T-helper 2 cell treated with Interferon-gamma antibody and Interleukin-4, amounts not matched to agents 5 μg/mL and 100 μg/mL, for 36 hours (primary cell): ENCODE measurements around the gene C10orf95.
"Not testable (repeated sequence)": the region's sequence is repeated elsewhere in the genome, so short reads cannot be mapped to it uniquely, and the experiment has no call there.

Experiments used
- DNase-seq: peaks from one replicate; pipeline ENCODE4 v3.0.0; 2021; ENCODE audit warnings: low spot score
- H3K27ac Mint-ChIP-seq: one replicate; pipeline ENCODE4 v1.8.0; 2021; ENCODE audit warnings: mild to moderate bottlenecking, mixed read lengths
- H3K27me3 Mint-ChIP-seq: one replicate; pipeline ENCODE4 v1.8.0; 2021; ENCODE audit warnings: low read depth, mixed read lengths
- H3K36me3 Mint-ChIP-seq: one replicate; pipeline ENCODE4 v1.8.0; 2021; ENCODE audit warnings: low read depth, mixed read lengths
- H3K4me1 Mint-ChIP-seq: one replicate; pipeline ENCODE4 v1.8.0; 2021; ENCODE audit warnings: low read depth, mixed read lengths
- H3K4me3 Mint-ChIP-seq: one replicate; pipeline ENCODE4 v1.8.0; 2022; ENCODE audit warnings: mild to moderate bottlenecking, moderate library complexity, mixed read lengths
- H3K9me3 Mint-ChIP-seq: one replicate; pipeline ENCODE4 v1.8.0; 2021; ENCODE audit warnings: mixed read lengths

The C10orf95 gene

GRCh38 chr10:102451105-102451969 is at the start of gene C10orf95:
Gene C10orf95 (minus strand): TSS chr10:102451543. CDS start chr10:102451093, 450 bp downstream.
- Mint-ChIP-seq H3K4me1 (peaks cover 22% of the 10 kb centered on the region), H3K27me3 (no peaks in the 10 kb centered on the region), H3K27ac (peak within 1 kb of the TSS; percentile 41), H3K4me3 (peak within 1 kb of the TSS; percentile 81), H3K9me3 (no peaks in the 10 kb centered on the region), H3K36me3 (peaks cover 10% of the 10 kb centered on the region)
- DNase-seq, result no peak

GRCh38 chr10:102500686-102501085 is 49.3 kb upstream of the C10orf95 start:
- peaks cover 12% of the 10 kb centered on the region for H3K36me3 Mint-ChIP-seq
- H3K27ac Mint-ChIP-seq, H3K9me3 Mint-ChIP-seq, H3K4me3 Mint-ChIP-seq, H3K27me3 Mint-ChIP-seq, DNase-seq: not testable (repeated sequence)
- peaks cover 21% of the 10 kb centered on the region for H3K4me1 Mint-ChIP-seq

- H3K9me3 Mint-ChIP-seq, result no peaks in the 10 kb centered on the region
- H3K27ac Mint-ChIP-seq, result no peak overlapping the region
- no peaks in the 10 kb centered on the region for H3K27me3 Mint-ChIP-seq
- peaks cover 7% of the 10 kb centered on the region for H3K36me3 Mint-ChIP-seq
- H3K4me1 Mint-ChIP-seq, result peaks cover 13% of the 10 kb centered on the region
- DNase-seq, result no peak
- H3K4me3 Mint-ChIP-seq, result no peak overlapping the region
Measured at GRCh38 chr10:102499356-102499755, 48.0 kb upstream of the C10orf95 start.

GRCh38 chr10:102497545-102497944 is 46.2 kb upstream of the C10orf95 start:
- H3K27ac Mint-ChIP-seq, result no peak overlapping the region
- no peaks in the 10 kb centered on the region for H3K27me3 Mint-ChIP-seq
- H3K4me1 Mint-ChIP-seq, result peaks cover 11% of the 10 kb centered on the region
- no peak overlapping the region for H3K4me3 Mint-ChIP-seq
- no peaks in the 10 kb centered on the region for H3K9me3 Mint-ChIP-seq
- H3K36me3 Mint-ChIP-seq, result peaks cover 7% of the 10 kb centered on the region
- DNase-seq, result no peak

- Mint-ChIP-seq H3K36me3 (peaks cover 11% of the 10 kb centered on the region), H3K4me1 (peaks cover 8% of the 10 kb centered on the region), H3K9me3 (no peaks in the 10 kb centered on the region), H3K27me3 (no peaks in the 10 kb centered on the region), H3K27ac (no peak overlapping the region), H3K4me3 (no peak overlapping the region)
- DNase-seq, result no peak
Measured at GRCh38 chr10:102493771-102494170, 42.4 kb upstream of the C10orf95 start.

- Mint-ChIP-seq H3K9me3 (no peaks in the 10 kb centered on the region), H3K27me3 (no peaks in the 10 kb centered on the region), H3K4me3 (no peak overlapping the region), H3K36me3 (peaks cover 14% of the 10 kb centered on the region), H3K4me1 (peaks cover 7% of the 10 kb centered on the region), H3K27ac (no peak overlapping the region)
- no peak for DNase-seq
Measured at GRCh38 chr10:102492983-102493382, 41.6 kb upstream of the C10orf95 start.

- DNase-seq, result no peak
- H3K27ac Mint-ChIP-seq, result peak overlapping the region; percentile 80
- H3K4me1 Mint-ChIP-seq, result peaks cover 7% of the 10 kb centered on the region
- H3K9me3 Mint-ChIP-seq, result no peaks in the 10 kb centered on the region
- no peak overlapping the region for H3K4me3 Mint-ChIP-seq
- peaks cover 16% of the 10 kb centered on the region for H3K36me3 Mint-ChIP-seq
- no peaks in the 10 kb centered on the region for H3K27me3 Mint-ChIP-seq
Measured at GRCh38 chr10:102492344-102492939, 41.1 kb upstream of the C10orf95 start.

- peaks cover 5% of the 10 kb centered on the region for H3K4me1 Mint-ChIP-seq
- H3K4me3 Mint-ChIP-seq, result no peak overlapping the region
- no peak overlapping the region for H3K27ac Mint-ChIP-seq
- no peaks in the 10 kb centered on the region for H3K27me3 Mint-ChIP-seq
- peaks cover 20% of the 10 kb centered on the region for H3K36me3 Mint-ChIP-seq
- DNase-seq, result no peak
- H3K9me3 Mint-ChIP-seq, result no peaks in the 10 kb centered on the region
Measured at GRCh38 chr10:102491136-102491535, 39.8 kb upstream of the C10orf95 start.

- H3K4me1 Mint-ChIP-seq, result peaks cover 3% of the 10 kb centered on the region
- DNase-seq, result no peak
- H3K27me3 Mint-ChIP-seq, result no peaks in the 10 kb centered on the region
- no peak overlapping the region for H3K27ac Mint-ChIP-seq
- H3K9me3 Mint-ChIP-seq, result no peaks in the 10 kb centered on the region
- H3K4me3 Mint-ChIP-seq, result no peak overlapping the region
- peaks cover 57% of the 10 kb centered on the region for H3K36me3 Mint-ChIP-seq
Measured at GRCh38 chr10:102485093-102485784, 33.9 kb upstream of the C10orf95 start.

GRCh38 chr10:102484021-102484420 is 32.7 kb upstream of the C10orf95 start:
- no peaks in the 10 kb centered on the region for H3K9me3 Mint-ChIP-seq
- no peak overlapping the region for H3K4me3 Mint-ChIP-seq
- H3K4me1 Mint-ChIP-seq, result peaks cover 2% of the 10 kb centered on the region
- H3K27me3 Mint-ChIP-seq, result no peaks in the 10 kb centered on the region
- no peak for DNase-seq
- no peak overlapping the region for H3K27ac Mint-ChIP-seq
- H3K36me3 Mint-ChIP-seq, result peaks cover 58% of the 10 kb centered on the region

GRCh38 chr10:102480396-102480795 is 29.1 kb upstream of the C10orf95 start:
- H3K4me1 Mint-ChIP-seq, result peaks cover 8% of the 10 kb centered on the region
- no peak overlapping the region for H3K4me3 Mint-ChIP-seq
- H3K27ac Mint-ChIP-seq, result no peak overlapping the region
- no peak for DNase-seq
- H3K36me3 Mint-ChIP-seq, result peaks cover 48% of the 10 kb centered on the region
- H3K9me3 Mint-ChIP-seq, result no peaks in the 10 kb centered on the region
- no peaks in the 10 kb centered on the region for H3K27me3 Mint-ChIP-seq

- DNase-seq, result no peak
- H3K27me3 Mint-ChIP-seq, result no peaks in the 10 kb centered on the region
- H3K27ac Mint-ChIP-seq, result no peak overlapping the region
- peaks cover 47% of the 10 kb centered on the region for H3K36me3 Mint-ChIP-seq
- H3K4me3 Mint-ChIP-seq, result no peak overlapping the region
- H3K4me1 Mint-ChIP-seq, result peaks cover 8% of the 10 kb centered on the region
- H3K9me3 Mint-ChIP-seq, result no peaks in the 10 kb centered on the region
Measured at GRCh38 chr10:102479651-102480050, 28.3 kb upstream of the C10orf95 start.

- Mint-ChIP-seq H3K27me3 (no peaks in the 10 kb centered on the region), H3K27ac (no peak overlapping the region), H3K4me1 (peaks cover 14% of the 10 kb centered on the region), H3K36me3 (peaks cover 22% of the 10 kb centered on the region), H3K4me3 (no peak overlapping the region), H3K9me3 (no peaks in the 10 kb centered on the region)
- DNase-seq, result no peak
Measured at GRCh38 chr10:102476466-102477141, 25.3 kb upstream of the C10orf95 start.
